ENCODE measurements around the gene COL4A2.

GRCh38 chr13:110342474-110342873, 35.4 kb downstream of the COL4A2 start:
- TF ChIP-seq EZH2 (IDR thresholded peaks at IDR 0.05; ENCODE audit: insufficient read depth, poor library complexity, severe bottlenecking), result no peak
- no peak for TF ChIP-seq EZH2phosphoT487 (IDR thresholded peaks at IDR 0.05; ENCODE audit: insufficient read depth, low read depth)
